ENCODE results near the gene SPO11. TPM values are rescaled to one million over a fixed set of nuclear protein-coding genes. Genes with fewer than 3 reads are reported as not detected.

Gene SPO11
- total and polyA plus RNA-seq, 2 donors (not counting 1 experiment from before 2014, with no cell fraction given): not detected

GRCh38 chr20:57282670-57283361 lies 46.8 kb upstream of the SPO11 start:
- no peak for TF ChIP-seq CTCF (IDR thresholded peaks at IDR 0.05)
- no peak for TF ChIP-seq EZH2 (IDR thresholded peaks at IDR 0.05; ENCODE audit: borderline replicate concordance, insufficient read depth, low read depth, low read length, poor library complexity, severe bottlenecking)
- Histone ChIP-seq H3K4me2 (replicated peaks; ENCODE audit: low read depth, low read length, poor library complexity, severe bottlenecking) (no peak overlapping the region), H3K9ac (ENCODE audit: low read length) (no peak overlapping the region), H4K20me1 (ENCODE audit: control insufficient read depth, insufficient read depth, low read length, poor library complexity, severe bottlenecking) (no peaks in the 10 kb centered on the region), H3K27ac (ENCODE audit: low read length in 2 of 2) (no peak overlapping the region), H3K9me3 (ENCODE audit: control extremely low read depth in 1 of 3, control insufficient read depth in 2 of 3, insufficient read depth in 1 of 3, low read length in 2 of 3) (no peaks in the 10 kb centered on the region), H3K36me3 (replicated peaks in 1 of 2; ENCODE audit: control extremely low read depth in 1 of 2, control insufficient read depth in 1 of 2, extremely low read depth in 1 of 2, insufficient read depth in 2 of 2, low read length in 1 of 2) (no peaks in the 10 kb centered on the region), H2AFZ (ENCODE audit: insufficient read depth, low read depth, low read length, poor library complexity, severe bottlenecking) (no peak overlapping the region), H3K4me3 (ENCODE audit: control extremely low read depth in 1 of 5, extremely low read depth in 1 of 5, insufficient read depth in 1 of 5, low read depth in 2 of 5, low read length in 4 of 5) (no peak overlapping the region), H3K4me1 (ENCODE audit: control insufficient read depth in 2 of 2, insufficient read depth in 2 of 2, low read length in 2 of 2) (no peaks in the 10 kb centered on the region), H3K79me2 (ENCODE audit: control insufficient read depth, insufficient read depth, low read length) (no peaks in the 10 kb centered on the region), H3K27me3 (replicated peaks in 1 of 4; ENCODE audit: control extremely low read depth in 1 of 4, control insufficient read depth in 3 of 4, insufficient read depth in 4 of 4, low read length in 3 of 4) (peaks cover 0 to 8% (median 2%) of the 10 kb centered on the region in 4 experiments)
- H3K4me1 Mint-ChIP-seq: no peaks in the 10 kb centered on the region
- H3K27me3 Mint-ChIP-seq: peaks cover 30% of the 10 kb centered on the region
- ChIA-PET POLR2A (no interaction called here), CTCF (no interaction called here)
- no peaks in the 10 kb centered on the region for H3K9me3 Mint-ChIP-seq (ENCODE audit: insufficient read depth)
- ATAC-seq (ENCODE audit: low read depth): no peak
- no peak overlapping the region for H3K4me3 Mint-ChIP-seq
- H3K27ac Mint-ChIP-seq: no peak overlapping the region
- no peak for DNase-seq
- intact Hi-C loops (cut with micrococcal nuclease): no loop called here
- 58% methylated on average over 16 of the region's 18 CpGs for WGBS (ENCODE audit: insufficient coverage)

- H3K27ac ChIP-seq (ENCODE audit: low read length in 2 of 2): no peak overlapping the region
- H3K4me2 ChIP-seq (replicated peaks; ENCODE audit: low read depth, low read length, poor library complexity, severe bottlenecking): no peak overlapping the region
- H3K9me3 Mint-ChIP-seq (ENCODE audit: insufficient read depth): no peaks in the 10 kb centered on the region
- no peak for ATAC-seq (ENCODE audit: low read depth)
- H3K4me1 Mint-ChIP-seq: no peaks in the 10 kb centered on the region
- peaks cover 0 to 12% (median 2%) of the 10 kb centered on the region in 4 experiments for H3K27me3 ChIP-seq (replicated peaks in 1 of 4; ENCODE audit: control extremely low read depth in 1 of 4, control insufficient read depth in 3 of 4, insufficient read depth in 4 of 4, low read length in 3 of 4)
- no peak overlapping the region for H2AFZ ChIP-seq (ENCODE audit: insufficient read depth, low read depth, low read length, poor library complexity, severe bottlenecking)
- H3K27ac Mint-ChIP-seq: no peak overlapping the region
- no peaks in the 10 kb centered on the region for H3K4me1 ChIP-seq (ENCODE audit: control insufficient read depth in 2 of 2, insufficient read depth in 2 of 2, low read length in 2 of 2)
- CTCF ChIA-PET: no interaction called here
- no peaks in the 10 kb centered on the region for H4K20me1 ChIP-seq (ENCODE audit: control insufficient read depth, insufficient read depth, low read length, poor library complexity, severe bottlenecking)
- no peaks in the 10 kb centered on the region for H3K79me2 ChIP-seq (ENCODE audit: control insufficient read depth, insufficient read depth, low read length)
- no peak for TF ChIP-seq EZH2 (IDR thresholded peaks at IDR 0.05; ENCODE audit: borderline replicate concordance, insufficient read depth, low read depth, low read length, poor library complexity, severe bottlenecking)
- no peak for TF ChIP-seq CTCF (IDR thresholded peaks at IDR 0.05)
- intact Hi-C loops (cut with micrococcal nuclease): no loop called here
- no peak overlapping the region for H3K9ac ChIP-seq (ENCODE audit: low read length)
- H3K4me3 ChIP-seq (ENCODE audit: control extremely low read depth in 1 of 5, extremely low read depth in 1 of 5, insufficient read depth in 1 of 5, low read depth in 2 of 5, low read length in 4 of 5): no peak overlapping the region
- POLR2A ChIA-PET: no interaction called here
- H3K27me3 Mint-ChIP-seq: peaks cover 38% of the 10 kb centered on the region
- no peaks in the 10 kb centered on the region for H3K36me3 ChIP-seq (replicated peaks in 1 of 2; ENCODE audit: control extremely low read depth in 1 of 2, control insufficient read depth in 1 of 2, extremely low read depth in 1 of 2, insufficient read depth in 2 of 2, low read length in 1 of 2)
- no peak overlapping the region for H3K4me3 Mint-ChIP-seq
- 73% methylated on average over 5 of the region's 7 CpGs for WGBS (ENCODE audit: insufficient coverage)
- no peaks in the 10 kb centered on the region for H3K9me3 ChIP-seq (ENCODE audit: control extremely low read depth in 1 of 3, control insufficient read depth in 2 of 3, insufficient read depth in 1 of 3, low read length in 2 of 3)
- no peak for DNase-seq
These were observed 45.7 kb upstream of the SPO11 start for GRCh38 chr20:57283860-57284259.
